Fibroblast of skin of left quadriceps (primary cell): ENCODE measurements around the gene BCAR3.
A peak's percentile ranks its signal among the peaks of the same experiment; 100 is the strongest.
"Not testable (repeated sequence)": the region's sequence is repeated elsewhere in the genome, so short reads cannot be mapped to it uniquely, and the experiment has no call there.

Source experiments
- DNase-seq, 2 experiments: peaks; one replicate each; pipeline ENCODE4 v3.0.0-alpha.2; 2013; ENCODE audit warnings: low read depth in 2 of 2

BCAR3 gene

DNA sequence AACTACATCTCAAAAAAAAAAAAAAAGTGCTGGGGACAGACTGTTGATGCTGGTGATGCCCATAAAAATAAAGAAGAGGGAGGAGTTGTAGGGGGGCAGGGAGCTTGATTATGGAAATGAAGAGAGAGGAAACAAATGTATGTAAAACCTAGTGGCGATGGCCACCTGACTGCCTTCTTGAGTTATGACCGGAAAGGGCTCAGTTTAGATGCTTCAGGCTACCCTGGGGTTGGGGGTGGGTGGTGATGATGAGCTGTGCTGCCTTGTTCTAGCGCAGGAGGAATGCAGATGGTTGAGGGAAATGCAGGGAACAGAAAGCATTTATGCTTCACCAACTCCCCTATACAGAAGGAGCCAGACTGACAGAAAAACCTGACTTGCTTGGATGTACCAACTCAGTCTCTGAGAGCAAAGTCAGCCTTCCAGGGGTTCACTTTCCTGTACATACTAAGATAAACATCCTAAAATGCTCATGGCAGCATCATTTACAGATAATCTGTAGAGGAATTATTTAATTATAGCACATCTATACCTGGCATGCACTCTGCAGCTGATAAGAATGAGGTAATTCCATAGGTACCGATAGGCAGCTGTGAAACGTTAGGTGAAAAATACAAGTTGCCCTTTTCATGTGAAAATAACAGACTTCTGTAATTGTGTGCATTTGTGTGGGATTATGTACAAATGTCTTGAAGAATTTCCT lies 8.0 kb upstream of the BCAR3 start:
- no peak for DNase-seq

DNA sequence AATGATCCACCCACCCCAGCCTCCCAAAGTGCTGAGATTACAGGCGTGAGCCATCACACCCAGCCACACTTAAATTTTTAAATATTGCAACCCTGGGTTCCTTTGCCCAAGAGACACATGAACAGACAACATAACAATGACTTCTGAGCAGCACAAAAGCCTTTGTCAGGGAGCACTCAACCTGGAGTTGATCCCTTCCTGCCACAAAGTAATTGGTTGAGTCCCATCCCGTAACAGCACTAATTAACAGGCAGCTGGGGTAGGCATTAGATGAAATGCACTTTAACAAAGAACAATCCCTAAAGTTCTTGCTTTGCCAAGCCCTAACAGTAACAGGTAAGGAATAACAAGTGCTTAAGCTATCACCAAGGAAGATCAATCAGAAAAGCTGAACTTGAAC lies 5.9 kb upstream of the BCAR3 start:
- DNase-seq = no peak

DNA sequence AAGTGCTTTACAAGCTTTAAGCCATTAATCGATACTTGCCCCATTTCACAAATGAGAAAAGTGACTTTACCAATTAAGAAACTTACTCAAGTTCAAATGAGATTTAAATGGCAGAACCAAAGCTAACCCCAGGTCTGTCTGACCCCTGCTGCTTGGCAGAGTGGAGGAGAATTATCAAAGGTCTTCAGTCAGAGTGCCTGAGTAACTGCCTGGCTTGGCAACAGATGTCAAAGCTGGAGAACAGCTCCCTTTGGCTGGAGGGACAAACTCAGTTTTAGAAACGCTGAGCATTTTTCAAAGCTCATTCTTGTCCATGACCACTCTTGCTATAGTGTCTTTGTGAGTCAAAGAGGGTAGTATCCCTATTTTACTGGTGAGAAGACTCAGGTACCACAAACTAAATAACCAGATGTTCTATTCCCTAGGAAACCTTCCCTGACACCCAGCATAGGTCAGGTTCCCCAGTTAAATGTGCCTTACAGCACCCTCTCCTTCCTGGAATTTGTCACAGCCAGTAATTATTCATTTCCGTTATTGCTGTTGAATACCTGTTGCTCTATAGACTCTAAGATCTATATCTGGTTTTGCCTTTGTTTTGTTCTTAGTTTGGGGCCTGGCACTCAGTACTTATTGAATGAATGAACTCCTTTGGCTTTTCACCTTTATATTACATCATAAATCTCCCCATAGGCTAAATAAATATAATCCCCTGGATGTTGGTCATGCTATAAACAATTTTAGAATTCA lies 5.0 kb upstream of the BCAR3 start:
- no peak for DNase-seq

DNA sequence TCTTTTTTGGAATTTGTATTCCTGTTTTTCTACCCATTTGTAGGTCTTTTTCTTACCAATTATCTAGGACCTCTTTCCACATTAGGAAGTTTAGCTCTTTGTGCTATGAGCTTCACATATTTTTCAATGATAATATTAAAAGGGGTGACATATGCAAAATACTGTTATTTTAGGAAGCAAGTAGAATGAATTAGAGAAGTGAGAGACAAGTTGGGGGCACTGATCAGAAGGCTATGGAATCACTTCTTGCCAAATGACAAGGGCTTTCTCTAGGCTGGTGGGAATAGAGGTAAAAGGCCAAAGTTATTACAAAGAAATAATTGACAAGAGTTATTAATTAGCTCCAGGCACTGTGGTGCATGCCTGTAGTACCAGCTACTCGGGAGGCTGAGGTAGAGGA lies 4.3 kb upstream of the BCAR3 start:
- no peak for DNase-seq

DNA sequence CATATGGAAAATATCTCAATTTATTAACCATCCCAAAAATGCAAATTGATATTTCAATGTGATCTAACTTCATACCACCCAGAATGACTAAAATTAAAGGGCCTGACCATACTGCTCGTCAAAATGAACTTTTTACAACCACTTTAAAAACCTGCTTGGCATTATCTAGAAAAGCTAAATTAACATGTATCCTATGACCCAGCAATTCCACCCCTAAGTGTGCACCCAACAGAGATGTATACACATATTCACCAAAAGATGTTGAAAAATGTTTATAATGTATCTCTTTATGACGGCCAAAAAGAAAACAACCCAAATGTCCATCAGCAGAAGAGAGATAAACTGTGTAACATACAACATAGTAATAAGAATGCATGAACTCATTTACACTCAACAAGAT lies 1.6 kb upstream of the BCAR3 start:
- no peak for DNase-seq

DNA sequence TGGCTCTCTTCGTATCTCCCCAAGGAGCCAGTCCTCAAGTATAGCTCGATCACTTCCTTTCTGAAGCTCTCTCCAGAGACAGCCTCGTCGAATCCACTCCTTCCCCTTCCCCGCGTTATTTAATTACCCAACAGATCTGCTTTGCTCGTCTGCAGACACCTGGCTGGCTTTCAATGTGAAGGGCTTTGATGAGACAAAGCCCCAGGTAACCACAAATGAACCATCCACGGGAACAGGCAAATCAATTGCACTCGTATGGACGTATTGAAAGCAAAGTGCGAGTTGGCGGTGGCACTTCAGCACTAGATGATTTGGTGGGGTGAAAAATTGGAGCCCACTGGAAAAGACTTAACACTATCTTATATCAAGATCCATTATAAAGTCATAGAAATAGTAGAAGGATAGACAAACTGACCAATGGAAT lies 364 bp upstream of the BCAR3 start:
- DNase-seq = no peak

DNA sequence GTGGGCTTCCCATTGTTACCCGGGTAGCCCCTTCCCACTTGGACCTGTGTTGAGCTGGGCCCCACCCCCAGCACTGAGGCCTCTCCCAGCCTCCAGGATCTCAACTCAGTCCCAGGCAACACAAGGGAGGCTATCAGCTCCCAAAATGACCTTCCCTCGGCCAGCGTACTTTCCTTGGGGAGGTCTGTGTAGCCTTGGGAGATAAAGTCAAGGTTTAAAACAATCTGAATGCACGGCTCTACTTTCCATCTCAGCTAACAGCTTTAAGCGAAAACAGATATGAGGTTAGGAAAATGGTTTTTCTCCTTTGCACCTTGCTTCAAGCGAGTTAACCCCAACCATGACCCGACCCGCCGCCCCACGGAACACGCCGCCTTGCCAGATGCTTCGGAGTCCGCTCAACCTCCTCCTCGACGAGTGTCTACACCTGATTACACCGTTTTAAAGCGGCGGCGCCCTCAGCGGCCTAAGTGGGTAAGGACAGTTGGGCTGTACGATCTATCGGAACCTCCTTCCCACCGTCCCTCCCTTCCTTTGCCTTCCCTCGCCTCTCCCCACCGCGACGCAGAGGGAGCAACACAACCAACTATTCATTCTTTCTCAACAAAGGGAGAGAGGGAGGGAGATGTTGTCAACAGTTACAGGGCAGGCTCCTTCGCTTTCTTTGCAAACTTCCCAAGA lies 1.1 kb downstream of the BCAR3 start:
- DNase-seq = peak; percentile 80 to 81

DNA sequence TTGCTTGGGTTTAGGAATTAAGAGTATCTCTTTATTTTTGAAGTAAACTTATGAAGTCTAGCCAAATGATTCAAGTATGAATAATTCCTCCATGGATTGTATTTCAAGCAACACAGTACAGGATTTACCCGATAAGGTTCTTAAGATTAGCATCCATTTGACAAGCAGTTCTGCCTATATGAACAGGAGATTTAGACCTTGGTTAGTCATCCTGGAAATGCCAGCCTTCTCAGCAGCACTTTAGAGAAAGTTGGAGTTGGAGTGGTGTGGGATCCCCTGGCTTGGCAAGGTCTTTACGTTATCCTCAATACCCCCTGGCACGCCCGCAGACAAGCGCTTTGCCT lies 1.6 kb downstream of the BCAR3 start:
- DNase-seq = no peak

DNA sequence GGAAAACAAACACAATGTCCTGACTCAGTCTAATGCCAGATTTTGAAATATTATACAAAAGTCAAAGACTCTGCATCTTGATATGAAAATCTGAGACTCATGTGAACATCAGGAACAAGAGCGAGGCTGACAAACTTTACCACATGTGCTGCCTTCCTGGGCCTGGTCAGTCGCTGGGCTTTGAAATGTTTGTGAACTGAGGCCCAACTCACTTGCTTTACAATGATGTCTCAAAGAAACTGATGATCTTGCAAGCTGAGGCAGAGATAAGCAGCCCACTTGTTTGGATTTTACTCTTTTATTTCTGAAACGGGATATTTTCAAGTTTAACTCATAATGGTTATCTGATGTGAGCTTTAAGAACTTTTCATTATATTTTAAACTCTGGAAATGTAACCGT lies 2.1 kb downstream of the BCAR3 start:
- DNase-seq = no peak

DNA sequence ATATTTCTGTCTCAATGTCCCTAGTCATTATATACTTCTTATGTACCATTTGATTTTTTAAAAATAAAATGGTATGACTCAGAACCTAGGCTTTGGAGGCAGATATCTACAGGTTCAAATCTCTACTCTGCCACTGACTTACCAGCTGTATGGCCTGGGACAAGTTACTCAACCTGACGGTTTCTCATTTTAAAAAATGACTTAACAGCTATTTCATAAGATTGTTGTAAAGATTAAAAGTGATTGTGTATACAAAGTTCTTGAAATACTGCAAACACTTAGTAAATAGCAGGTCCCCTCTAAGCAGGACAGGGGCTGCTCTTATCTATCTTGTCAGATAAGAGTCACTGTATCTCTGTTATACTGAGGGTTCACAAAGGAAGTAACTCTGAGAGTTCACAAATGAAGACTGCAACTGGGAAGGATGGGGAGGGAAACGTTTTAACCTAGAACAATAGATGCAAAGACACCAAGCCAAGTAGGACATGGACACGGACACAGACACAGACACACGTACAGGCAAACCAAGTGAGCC lies 2.6 kb downstream of the BCAR3 start:
- DNase-seq = no peak

DNA sequence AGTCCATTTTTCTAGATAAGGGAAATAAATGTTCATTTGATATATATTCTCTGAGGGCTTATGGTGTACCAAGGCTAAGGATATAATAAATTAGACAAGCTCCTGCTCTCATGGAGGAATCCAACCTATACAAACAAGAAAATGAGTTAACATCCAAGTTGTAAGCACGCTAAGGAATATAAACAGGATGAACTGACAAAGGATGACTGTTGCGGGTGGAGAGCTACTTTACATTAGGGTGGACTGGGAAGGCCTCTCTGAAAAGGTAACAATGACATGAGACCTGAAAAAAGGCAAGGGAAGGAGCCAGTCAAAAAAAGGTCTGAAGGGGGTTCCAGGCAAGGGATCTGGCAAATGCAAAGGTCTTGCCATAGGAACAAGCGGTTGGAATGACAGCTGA lies 3.1 kb downstream of the BCAR3 start:
- no peak for DNase-seq

DNA sequence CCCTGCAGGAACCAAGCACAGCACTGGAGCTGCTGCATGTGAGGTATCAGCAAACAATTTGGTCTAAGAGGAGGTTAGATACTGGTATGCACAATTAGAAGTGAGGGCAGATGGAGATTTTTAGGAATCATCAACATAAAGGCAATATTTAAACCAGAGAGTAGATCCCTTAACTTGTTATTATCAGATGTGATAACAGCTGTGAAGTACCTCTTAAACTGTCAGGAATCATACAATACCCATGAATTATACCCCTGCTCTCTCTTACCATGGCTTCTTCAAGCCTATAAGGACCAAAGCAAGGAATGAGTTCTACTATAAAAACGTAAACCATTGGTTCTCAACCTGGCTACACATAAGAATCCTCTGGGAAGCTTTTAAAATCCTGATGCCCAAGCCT lies 3.9 kb downstream of the BCAR3 start:
- no peak for DNase-seq

DNA sequence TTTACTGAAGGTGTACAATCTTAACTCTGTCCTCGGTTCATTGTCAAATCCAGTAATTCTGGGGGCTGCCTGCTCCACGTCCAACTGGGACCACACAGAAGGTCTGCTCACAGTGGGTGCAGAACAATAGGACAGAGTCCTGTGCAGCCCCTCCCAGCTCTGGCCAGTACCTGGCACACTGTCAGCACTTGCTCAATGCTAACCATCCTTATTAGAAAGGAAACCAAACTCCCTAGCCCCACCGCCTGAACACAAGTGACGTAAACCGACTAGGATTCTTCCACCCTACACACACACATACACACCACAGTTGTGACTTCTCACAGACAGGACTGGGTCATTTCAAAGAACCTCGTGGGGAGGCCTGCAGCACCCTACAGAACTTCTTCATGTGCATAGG lies 5.2 kb downstream of the BCAR3 start:
- no peak for DNase-seq

DNA sequence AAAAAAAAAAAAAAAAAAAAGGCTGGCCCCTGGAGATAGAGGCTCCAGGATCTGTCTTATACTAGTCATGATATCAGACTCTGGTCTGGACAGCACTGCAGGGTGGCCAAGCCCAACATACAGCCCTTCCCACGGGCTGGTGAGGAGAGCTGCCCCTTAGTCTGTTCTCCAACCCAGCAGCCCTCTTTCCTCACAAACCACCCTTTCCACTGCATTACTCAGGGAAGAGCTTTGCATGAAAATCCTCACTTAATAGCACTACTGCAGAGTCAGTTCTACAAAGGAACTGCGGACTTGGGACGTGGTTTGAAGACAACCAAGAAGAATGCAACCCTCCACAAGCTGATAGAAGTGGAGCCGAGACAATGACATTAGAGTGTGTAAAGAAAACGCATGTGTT lies 5.7 kb downstream of the BCAR3 start:
- no peak for DNase-seq

DNA sequence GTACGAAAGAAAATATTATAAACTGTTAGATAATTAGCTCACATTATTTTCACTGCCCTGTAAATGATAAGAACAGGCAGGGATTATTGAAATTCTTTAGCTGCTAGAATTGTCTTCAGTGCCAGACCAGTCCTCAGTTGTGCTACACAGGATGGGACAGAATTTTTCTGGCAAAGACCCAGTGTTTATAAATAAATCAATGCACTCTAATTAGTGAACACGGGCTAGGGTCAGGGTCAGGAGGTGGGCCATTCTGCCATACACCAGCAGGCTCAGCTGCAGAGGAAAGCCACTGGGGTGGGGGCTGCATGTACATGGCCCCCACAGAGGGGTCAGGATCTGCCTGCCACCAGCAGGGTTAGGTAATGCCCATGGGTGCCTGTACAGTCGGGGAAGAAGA lies 6.4 kb downstream of the BCAR3 start:
- DNase-seq = no peak

DNA sequence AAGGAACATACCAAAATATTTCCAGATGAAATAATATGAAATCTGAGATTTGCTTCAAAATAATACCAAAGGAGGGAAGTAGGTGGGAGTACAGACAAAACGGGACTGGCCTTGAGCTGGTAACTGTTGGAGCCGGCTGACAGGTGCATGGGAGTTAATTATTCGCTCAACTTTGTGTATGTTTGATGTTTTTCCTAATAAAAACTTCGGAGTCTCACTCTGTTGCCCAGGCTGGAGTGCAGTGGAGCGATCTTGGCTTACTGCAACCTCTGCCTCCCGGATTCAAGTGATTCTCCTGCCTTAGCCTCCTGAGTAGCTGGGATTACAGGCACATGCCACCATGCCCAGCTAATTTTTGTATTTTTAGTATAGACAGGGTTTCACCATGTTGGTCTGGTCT lies 7.6 kb downstream of the BCAR3 start:
- not testable (repeated sequence) for DNase-seq

DNA sequence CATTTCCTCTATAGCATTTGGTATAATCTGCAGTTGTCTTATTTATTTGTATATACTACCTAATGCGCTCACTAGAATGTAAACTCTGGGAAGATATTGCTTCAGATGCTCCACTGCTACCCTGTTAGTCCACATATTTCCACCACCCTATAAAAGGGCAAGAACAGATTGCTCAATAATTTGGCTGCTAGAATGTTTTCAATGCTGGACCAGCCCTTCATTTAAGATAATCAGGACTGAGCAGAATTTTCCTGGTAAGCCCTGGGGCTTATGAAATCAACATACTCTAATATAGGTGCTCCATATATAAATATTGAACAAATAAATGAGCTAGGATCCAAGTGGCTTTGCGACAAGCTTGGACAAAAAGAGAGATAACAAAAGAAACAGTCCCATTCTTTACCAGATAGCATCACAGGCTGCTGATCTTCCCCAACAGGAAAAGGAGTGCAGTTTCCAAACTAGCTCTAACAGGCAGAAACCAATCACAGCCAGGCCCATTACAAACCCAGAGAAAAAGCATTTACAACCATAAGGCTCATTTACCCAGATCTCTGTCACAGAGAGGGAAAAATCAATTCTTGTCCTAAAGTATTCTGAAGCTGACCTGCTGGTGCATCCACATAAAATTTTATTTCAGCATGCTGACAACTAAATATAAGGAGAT lies 8.3 kb downstream of the BCAR3 start:
- DNase-seq = no peak

DNA sequence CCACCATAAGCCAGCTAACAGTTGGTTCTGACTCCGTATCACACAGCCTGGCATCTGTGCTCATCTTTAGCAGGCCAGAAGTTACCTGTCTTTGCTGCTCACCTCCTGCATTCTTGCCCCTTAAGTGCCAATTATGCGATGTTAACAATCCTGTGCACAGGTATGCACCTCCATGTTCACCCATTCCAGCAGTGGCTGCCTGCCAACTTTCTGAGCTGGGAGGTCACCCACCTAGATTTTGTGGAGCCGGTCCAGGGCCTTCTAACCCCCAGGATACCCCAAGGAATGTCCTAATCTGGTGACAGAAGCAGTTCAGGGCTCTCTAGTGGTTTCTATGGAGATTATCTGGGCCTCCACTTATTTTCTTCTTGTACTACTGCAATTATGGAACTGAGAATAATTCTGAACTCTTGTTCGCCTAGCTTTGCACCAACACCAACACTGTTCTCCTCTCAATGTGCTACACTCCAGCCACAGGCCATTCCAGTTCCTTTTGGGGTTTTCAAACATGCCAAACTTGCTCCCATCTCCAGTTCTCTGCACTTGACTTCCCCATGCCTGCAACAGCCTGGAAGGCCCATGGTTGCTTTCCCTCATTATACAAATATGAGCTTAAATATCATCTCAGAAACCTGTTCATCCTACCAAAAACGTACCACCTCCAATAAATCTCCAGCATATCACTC lies 9.0 kb downstream of the BCAR3 start:
- DNase-seq = no peak

DNA sequence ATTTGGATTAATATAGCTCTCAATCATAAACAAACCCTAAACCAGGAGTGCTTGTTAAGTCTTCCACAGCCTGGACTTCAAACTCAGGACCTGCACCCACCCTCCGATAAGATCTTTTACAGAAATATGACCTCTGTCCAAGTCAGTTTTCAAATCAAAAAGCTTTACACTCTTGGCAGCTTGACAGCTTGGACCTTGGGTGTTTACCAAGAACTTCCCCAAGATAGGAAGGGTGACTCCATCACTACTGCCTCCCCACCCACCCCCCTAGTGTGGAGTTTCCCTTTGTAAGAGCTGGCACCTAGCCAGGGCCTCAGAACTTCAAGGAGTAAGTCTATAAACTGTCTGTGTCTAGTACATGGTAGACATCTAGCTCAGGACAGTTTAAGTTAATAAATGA lies 9.6 kb downstream of the BCAR3 start:
- DNase-seq = no peak

DNA sequence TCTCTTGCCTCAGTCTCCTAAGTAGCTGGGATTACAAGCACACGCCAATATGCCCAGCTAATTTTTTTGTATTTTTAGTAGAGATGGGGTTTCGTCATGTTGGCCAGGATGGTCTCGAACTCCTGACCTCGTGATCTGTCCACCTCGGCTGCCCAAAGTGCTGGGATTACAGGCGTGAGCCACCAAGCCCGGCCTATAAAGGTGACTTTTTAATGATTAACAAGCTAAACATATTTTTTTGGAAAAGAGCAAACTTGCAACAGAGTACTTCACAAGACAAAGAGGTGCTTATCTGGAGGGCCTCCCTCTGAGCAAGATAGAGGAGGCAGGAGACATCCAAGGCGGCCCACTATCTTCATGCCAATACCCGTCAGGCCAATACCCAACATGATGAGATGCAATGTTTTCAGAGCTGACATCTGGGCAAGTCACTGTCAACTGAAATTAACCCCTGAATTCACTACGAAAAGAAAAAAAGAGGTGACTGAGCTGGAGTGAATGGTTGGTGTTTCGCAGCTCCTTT lies 10.5 kb downstream of the BCAR3 start:
- DNase-seq = no peak

DNA sequence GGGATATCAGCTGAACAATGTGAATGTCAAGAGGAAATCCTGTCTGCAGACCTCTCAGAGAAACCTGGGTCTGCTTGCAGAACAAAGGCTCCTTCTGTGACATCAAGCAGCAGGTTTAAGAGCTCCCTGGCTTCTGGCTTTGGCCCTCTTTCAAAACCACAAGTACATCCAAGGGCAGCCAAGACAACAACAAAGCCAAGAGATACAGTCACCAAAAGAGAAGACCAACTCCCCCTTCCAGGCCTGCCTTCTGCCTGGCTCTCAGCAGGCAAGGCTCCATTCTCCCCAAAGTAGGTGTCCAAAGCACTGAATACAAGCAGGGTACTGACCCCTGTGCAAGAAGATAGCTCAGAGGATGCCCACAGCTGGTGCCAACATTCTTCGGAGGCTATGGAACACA lies 11.5 kb downstream of the BCAR3 start:
- no peak for DNase-seq

DNA sequence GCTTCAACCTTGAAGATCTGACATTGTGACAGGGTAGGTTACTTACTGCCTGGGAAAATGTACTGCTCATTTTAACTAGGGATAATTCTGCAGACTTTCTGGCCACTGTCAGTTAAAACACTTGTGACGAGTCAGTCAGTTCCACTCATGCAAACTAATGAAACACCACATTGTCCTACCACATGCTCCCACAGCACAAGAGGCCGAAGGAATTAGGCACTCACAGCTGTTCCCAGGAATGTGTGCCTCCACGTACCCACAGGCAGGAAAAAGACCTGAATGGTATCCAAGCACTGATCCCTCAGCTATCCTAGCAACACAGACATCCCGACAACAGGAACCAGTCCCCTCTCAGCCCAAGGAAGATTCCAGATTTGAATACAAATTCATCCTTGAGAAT lies 12.3 kb downstream of the BCAR3 start:
- no peak for DNase-seq
